ENCODE data around the gene DCDC2B.

The DCDC2B gene

GRCh38 chr1:32195972-32196823, 12.7 kb upstream of the DCDC2B start:
- DNase-seq (ENCODE audit: low read depth) = no peak

- DNase-seq (ENCODE audit: low read depth) = no peak
Measured at GRCh38 chr1:32197074-32197473, 11.8 kb upstream of the DCDC2B start.

GRCh38 chr1:32197837-32198236, 11.1 kb upstream of the DCDC2B start:
- DNase-seq (ENCODE audit: low read depth) = no peak

- DNase-seq (ENCODE audit: low read depth) = no peak
Measured at GRCh38 chr1:32198237-32199042, 10.4 kb upstream of the DCDC2B start.

- DNase-seq (ENCODE audit: low read depth) = no peak
Measured at GRCh38 chr1:32199043-32199716, 9.7 kb upstream of the DCDC2B start.

- no peak for DNase-seq (ENCODE audit: low read depth)
Measured at GRCh38 chr1:32199717-32200072, 9.2 kb upstream of the DCDC2B start.

GRCh38 chr1:32200226-32201010, 8.5 kb upstream of the DCDC2B start, which contains the start of gene CCDC28B:
CCDC28B (plus strand) TSS chr1:32200595; CDS start chr1:32201936, 1,341 bp downstream.
- DNase-seq (ENCODE audit: low read depth) = peak; percentile 21

- peak; percentile 69 for DNase-seq (ENCODE audit: low read depth)
Measured at GRCh38 chr1:32201011-32201855, 7.7 kb upstream of the DCDC2B start.

GRCh38 chr1:32204943-32205361, 3.9 kb upstream of the DCDC2B start:
- no peak for DNase-seq (ENCODE audit: low read depth)

GRCh38 chr1:32205401-32206370, 3.2 kb upstream of the DCDC2B start, which contains the start of gene IQCC:
IQCC (plus strand) TSS chr1:32205671; CDS start chr1:32205682, 11 bp downstream.
- DNase-seq (ENCODE audit: low read depth) = peak; percentile 71

- no peak for DNase-seq (ENCODE audit: low read depth)
Measured at GRCh38 chr1:32208469-32208868, 420 bp upstream of the DCDC2B start.

- DNase-seq (ENCODE audit: low read depth) = peak; percentile 37
Measured at GRCh38 chr1:32215629-32216480, 7.0 kb downstream of the DCDC2B start.

GRCh38 chr1:32216566-32216965, 7.7 kb downstream of the DCDC2B start:
- no peak for DNase-seq (ENCODE audit: low read depth)

- no peak for DNase-seq (ENCODE audit: low read depth)
Measured at GRCh38 chr1:32219022-32219421, 10.1 kb downstream of the DCDC2B start.

- DNase-seq (ENCODE audit: low read depth) = no peak
Measured at GRCh38 chr1:32220746-32221580, 12.1 kb downstream of the DCDC2B start.

GRCh38 chr1:32221581-32221979, 12.7 kb downstream of the DCDC2B start:
- DNase-seq (ENCODE audit: low read depth) = no peak

GRCh38 chr1:32221980-32222755, 13.3 kb downstream of the DCDC2B start, which contains the start of the genes EIF3I and TMEM234:
EIF3I (plus strand) TSS chr1:32222407; CDS start chr1:32222442, 35 bp downstream.
TMEM234 (minus strand) TSS chr1:32222353; CDS start chr1:32222322, 31 bp downstream.
- peak; percentile 89 for DNase-seq (ENCODE audit: low read depth)
